ENCODE results near the gene ZACN. TPM values are rescaled to one million over a fixed set of nuclear protein-coding genes. Genes with fewer than 3 reads are reported as not detected.

The ZACN gene
- total and polyA plus RNA-seq, 4 experiments from 2014 or later, result 0.35 to 1.0 TPM; not detected in 2

DNA sequence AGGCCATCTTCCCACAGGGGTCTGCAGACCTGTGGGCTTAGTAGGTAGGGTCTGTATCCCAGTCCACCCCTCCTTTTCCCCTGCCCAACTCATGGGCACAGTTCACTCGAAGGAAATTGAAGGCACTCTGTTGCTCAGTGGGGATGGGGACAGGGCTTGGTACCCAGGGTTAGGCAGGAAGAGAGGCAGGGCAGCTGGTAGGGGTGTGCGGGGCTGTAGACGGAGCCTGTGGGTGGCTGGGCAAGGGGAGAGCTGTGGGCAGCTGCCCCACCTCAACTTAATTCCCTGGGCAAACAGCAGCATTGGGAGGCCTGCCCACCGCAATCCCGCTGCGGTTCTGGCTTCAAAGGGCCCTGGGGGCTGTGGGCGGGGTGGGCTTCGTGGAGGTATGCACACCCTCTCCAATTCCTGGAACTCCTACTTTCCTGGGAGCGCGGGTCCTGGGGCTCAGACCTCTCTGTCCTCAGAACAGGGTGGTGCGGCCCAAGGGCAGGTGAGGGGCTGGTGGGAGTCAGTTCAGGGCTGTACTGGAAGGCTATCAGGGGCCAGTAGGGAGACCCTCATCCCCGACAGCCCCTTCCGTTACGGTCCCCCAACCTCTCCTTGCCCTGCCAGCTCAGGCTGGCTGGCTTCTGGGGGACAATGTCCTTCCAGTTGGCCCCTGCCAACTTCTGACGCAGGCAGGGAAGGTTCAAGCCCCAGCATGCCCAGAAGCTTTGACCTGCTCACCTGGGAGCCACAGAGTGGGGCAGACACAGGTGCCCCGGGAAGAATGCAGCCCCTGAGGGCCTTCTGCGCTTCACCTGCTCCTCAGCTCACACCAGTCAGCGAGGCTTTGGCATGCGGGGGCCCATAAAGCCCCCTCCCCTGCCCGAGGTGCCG, 53.0 kb downstream of the ZACN start:
- intact Hi-C loops (cut with micrococcal nuclease), result no loop called here
- POLR2A ChIA-PET (ENCODE audit: partially characterized antibody), result interaction anchor here (0.6 to 3.7 kb wide), 3 partner anchors 13 to 137 kb away, joined by 4 to 19 read pairs (median 5); no protein-coding TSS in a partner anchor
- DNase-seq, result no peak
- no peak overlapping the region for H3K4me3 Mint-ChIP-seq
- no peaks in the 10 kb centered on the region for H3K27me3 Mint-ChIP-seq
- H3K27ac Mint-ChIP-seq, result no peak overlapping the region
- H3K4me1 Mint-ChIP-seq, result peaks cover 6 to 11% (median 10%) of the 10 kb centered on the region in 4 donors
- CTCF ChIA-PET (ENCODE audit: partially characterized antibody), result interaction anchor here (1.5 kb wide), 1 partner anchor 14 kb away, joined by 3 read pairs; no protein-coding TSS in a partner anchor
- H3K27ac ChIP-seq (ENCODE audit: low read depth, low read length), result no peak overlapping the region
- H3K9me3 Mint-ChIP-seq, result no peaks in the 10 kb centered on the region
- no peaks in the 10 kb centered on the region for H3K27me3 ChIP-seq (ENCODE audit: insufficient read depth, low read length)
- no peaks in the 10 kb centered on the region for H3K36me3 Mint-ChIP-seq
- H3K4me3 ChIP-seq (ENCODE audit: low read length in 2 of 2), result no peak overlapping the region
- H3K4me1 ChIP-seq (ENCODE audit: insufficient read depth, low read length), result peaks cover 14% of the 10 kb centered on the region
- H3K36me3 ChIP-seq (ENCODE audit: insufficient read depth, low read length), result no peaks in the 10 kb centered on the region
- no peaks in the 10 kb centered on the region for H3K9me3 ChIP-seq (ENCODE audit: control insufficient read depth in 1 of 2, low read length in 2 of 2)

Small RNA genes lying within 50 kb of the gene (microRNA-seq; reads per million reads assigned to microRNA genes)
- gene MIR6868 (ENCODE audit: borderline microRNAs expressed, borderline number of aligned reads, borderline replicate concordance), result 1.7 reads per million

Other genes with a start within 250 kb of the ZACN start
- 100 to 1,000 TPM; 161 to 171 TPM for gene UNC13D, start 234.8 kb upstream of the ZACN start, total RNA-seq
- 10 to 100 TPM; 39.6 to 78.9 TPM for gene UNC13D, start 234.8 kb upstream of the ZACN start, polyA plus RNA-seq
- 100 to 1,000 TPM; 159 to 160 TPM for gene WBP2, start 223.8 kb upstream of the ZACN start, total RNA-seq
- gene WBP2, start 223.8 kb upstream of the ZACN start, polyA plus RNA-seq, result 100 to 1,000 TPM in 1 of 2 donors, 10 to 100 TPM in 1; 80.3 to 127 TPM
- 10 to 100 TPM; 17.5 to 22.6 TPM for gene TRIM47, start 200.6 kb upstream of the ZACN start, total RNA-seq
- gene TRIM47, start 200.6 kb upstream of the ZACN start, polyA plus RNA-seq, result 10 to 100 TPM; 11.2 to 26.8 TPM
- gene TRIM65, start 182.2 kb upstream of the ZACN start, total RNA-seq, result 10 to 100 TPM; 36.5 to 36.9 TPM
- 10 to 100 TPM; 17.7 to 28.8 TPM for gene TRIM65, start 182.2 kb upstream of the ZACN start, polyA plus RNA-seq
- 100 to 1,000 TPM; 126 to 142 TPM for gene MRPL38, start 174.3 kb upstream of the ZACN start, total RNA-seq
- gene MRPL38, start 174.3 kb upstream of the ZACN start, polyA plus RNA-seq, result 10 to 100 TPM; 59.1 to 89.0 TPM
- 10 to 100 TPM; 39.6 to 42.7 TPM for gene FBF1, start 138.1 kb upstream of the ZACN start, total RNA-seq
- 1 to 10 TPM; 3.7 to 4.0 TPM for gene FBF1, start 138.1 kb upstream of the ZACN start, polyA plus RNA-seq
- gene ACOX1, start 100.0 kb upstream of the ZACN start, total RNA-seq, result 10 to 100 TPM; 30.4 to 31.7 TPM
- gene ACOX1, start 100.0 kb upstream of the ZACN start, polyA plus RNA-seq, result 10 to 100 TPM; 10.2 to 14.4 TPM
- gene TEN1, start 99.9 kb upstream of the ZACN start, total RNA-seq, result 10 to 100 TPM; 10.2 to 16.1 TPM
- gene TEN1, start 99.9 kb upstream of the ZACN start, polyA plus RNA-seq, result 10 to 100 TPM; 13.1 to 20.2 TPM
- gene CDK3, start 78.3 kb upstream of the ZACN start, total RNA-seq, result 1 to 10 TPM; 9.6 to 9.7 TPM
- 1 to 10 TPM; 1.0 to 1.1 TPM for gene CDK3, start 78.3 kb upstream of the ZACN start, polyA plus RNA-seq
- gene EVPL, start 51.9 kb upstream of the ZACN start, total RNA-seq, result not detected
- gene EVPL, start 51.9 kb upstream of the ZACN start, polyA plus RNA-seq, result not detected
- gene SRP68, start 6.7 kb upstream of the ZACN start, total RNA-seq, result 10 to 100 TPM; 86.5 to 92.4 TPM
- 10 to 100 TPM; 59.1 to 84.9 TPM for gene SRP68, start 6.7 kb upstream of the ZACN start, polyA plus RNA-seq
- gene GALR2, start 4.4 kb upstream of the ZACN start, total RNA-seq, result not detected
- gene GALR2, start 4.4 kb upstream of the ZACN start, polyA plus RNA-seq, result under 1 TPM in 1 of 2 donors, not detected in 1; 0.37 TPM
- 100 to 1,000 TPM; 183 to 184 TPM for gene EXOC7, start 24.6 kb downstream of the ZACN start, total RNA-seq
- 10 to 100 TPM; 36.2 to 66.9 TPM for gene EXOC7, start 24.6 kb downstream of the ZACN start, polyA plus RNA-seq
- gene FOXJ1, start 62.1 kb downstream of the ZACN start, total RNA-seq, result under 1 TPM; 0.19 to 0.20 TPM
- gene FOXJ1, start 62.1 kb downstream of the ZACN start, polyA plus RNA-seq, result not detected
- gene RNF157, start 161.3 kb downstream of the ZACN start, total RNA-seq, result 10 to 100 TPM; 19.5 to 22.5 TPM
- 10 to 100 TPM in 1 of 2 donors, 1 to 10 TPM in 1; 4.0 to 20.5 TPM for gene RNF157, start 161.3 kb downstream of the ZACN start, polyA plus RNA-seq
- 100 to 1,000 TPM; 101 to 103 TPM for gene UBALD2, start 186.2 kb downstream of the ZACN start, total RNA-seq
- 10 to 100 TPM in 1 of 2 donors, 1 to 10 TPM in 1; 6.2 to 11.1 TPM for gene UBALD2, start 186.2 kb downstream of the ZACN start, polyA plus RNA-seq
- gene QRICH2, start 229.1 kb downstream of the ZACN start, total RNA-seq, result 1 to 10 TPM; 5.3 to 5.5 TPM
- gene QRICH2, start 229.1 kb downstream of the ZACN start, polyA plus RNA-seq, result under 1 TPM; 0.21 to 0.52 TPM

Data from CD4-positive, alpha-beta memory T cell (primary cell).